GM21576 (cell line): Measurements from ENCODE around the gene CTDSPL2.
"Not testable (repeated sequence)": the region's sequence is repeated elsewhere in the genome, so short reads cannot be mapped to it uniquely, and the experiment has no call there.

ENCODE experiments used
- ATAC-seq: cut with Tn5 transposase; IDR thresholded peaks from one replicate; pipeline ENCODE4 v1.9.1; 2021; ENCODE audit warnings: mild to moderate bottlenecking, moderate library complexity; ENCODE audit not compliant: unreplicated experiment

CTDSPL2 gene

GRCh38 chr15:44482090-44482489 lies 54.7 kb downstream of the CTDSPL2 start:
- no peak for ATAC-seq

- no peak for ATAC-seq
Observed at GRCh38 chr15:44485880-44486279, 58.5 kb downstream of the CTDSPL2 start.

GRCh38 chr15:44489464-44489863 lies 62.0 kb downstream of the CTDSPL2 start:
- no peak for ATAC-seq

GRCh38 chr15:44490622-44491021 lies 63.2 kb downstream of the CTDSPL2 start:
- ATAC-seq, result no peak

GRCh38 chr15:44492040-44492439 lies 64.6 kb downstream of the CTDSPL2 start:
- no peak for ATAC-seq

- ATAC-seq, result no peak
Observed at GRCh38 chr15:44492672-44493071, 65.2 kb downstream of the CTDSPL2 start.

GRCh38 chr15:44495562-44495961 lies 68.1 kb downstream of the CTDSPL2 start:
- ATAC-seq, result no peak

- ATAC-seq, result no peak
Observed at GRCh38 chr15:44500555-44500954, 73.1 kb downstream of the CTDSPL2 start.

GRCh38 chr15:44501768-44502366 lies 74.4 kb downstream of the CTDSPL2 start:
- no peak for ATAC-seq

- ATAC-seq, result no peak
Observed at GRCh38 chr15:44516436-44516835, 89.0 kb downstream of the CTDSPL2 start.

- no peak for ATAC-seq
Observed at GRCh38 chr15:44519537-44519936, 92.1 kb downstream of the CTDSPL2 start.

GRCh38 chr15:44525018-44525417 lies 97.6 kb downstream of the CTDSPL2 start:
- no peak for ATAC-seq

- ATAC-seq, result no peak
Observed at GRCh38 chr15:44527241-44527640, 99.8 kb downstream of the CTDSPL2 start.

GRCh38 chr15:44529864-44530604 lies 102.6 kb downstream of the CTDSPL2 start:
- ATAC-seq, result no peak

- ATAC-seq, result no peak
Observed at GRCh38 chr15:44530653-44531052, 103.2 kb downstream of the CTDSPL2 start.

- not testable (repeated sequence) for ATAC-seq
Observed at GRCh38 chr15:44532275-44532674, 104.8 kb downstream of the CTDSPL2 start.

GRCh38 chr15:44532689-44533088 lies 105.3 kb downstream of the CTDSPL2 start:
- no peak for ATAC-seq

GRCh38 chr15:44535092-44535491 lies 107.7 kb downstream of the CTDSPL2 start:
- ATAC-seq, result no peak

GRCh38 chr15:44535523-44536301 lies 108.3 kb downstream of the CTDSPL2 start:
- ATAC-seq, result no peak

GRCh38 chr15:44536302-44536961 lies 109.0 kb downstream of the CTDSPL2 start:
- ATAC-seq, result peak; percentile 52
